T-cell (primary cell): ENCODE results near the gene ACHE. TPM values are rescaled to one million over a fixed set of nuclear protein-coding genes. Genes with fewer than 3 reads are reported as not detected.

Source experiments
- ATAC-seq, 4 experiments: fragments of 200-7000 bp in 3 of 4; fragments of 150-1000 bp in 1 of 4; cut with Tn5 transposase; replicated peaks in 1 of 4; 1 replicate in 3 of 4; 2 replicates in 1 of 4; pipeline ENCODE4 v1.10.0; 2021; ENCODE audit warnings: moderate library complexity in 3 of 4, mild to moderate bottlenecking in 2 of 4, moderate number of reproducible peaks in 1 of 4
- CTCF ChIA-PET, 2 donors: fragments of 300-600 bp; sonication (Branson Sonifier 250); formaldehyde crosslinking; loops; one replicate each; lab custom pipeline; 2022; ENCODE audit warnings: antibody characterized with exemption in 2 of 2; lab: Charles Lee
- POLR2A ChIA-PET, 2 donors: fragments of 300-600 bp; sonication (Branson Sonifier 250); formaldehyde crosslinking; loops; one replicate each; lab custom pipeline; 2022; ENCODE audit warnings: antibody characterized with exemption in 2 of 2; lab: Charles Lee
- DNase-seq, 35 experiments: peaks; one replicate each; pipeline versions ENCODE4 v3.0.0 to v3.0.0-alpha.2; 2013 to 2023
- H3K27ac ChIP-seq: one replicate; pipeline ENCODE4 v1.5.1; 2013; ENCODE audit warnings: low read length
- H3K27me3 ChIP-seq, 2 experiments: replicated peaks in 1 of 2; 1 replicate in 1 of 2; 2 replicates in 1 of 2; pipeline versions ENCODE4 v1.6.1 to v1.7.0; 2013; ENCODE audit warnings: low read length in 1 of 2, mixed read lengths in 1 of 2; ENCODE audit not compliant: control insufficient read depth in 2 of 2, insufficient read depth in 2 of 2; ENCODE audit errors: extremely low read depth in 1 of 2
- H3K36me3 ChIP-seq, 2 donors: 1 replicate in 1 of 2; 2 replicates in 1 of 2; pipeline versions ENCODE4 v1.6.1 to v1.7.0; 2013; ENCODE audit warnings: low read length in 1 of 2; ENCODE audit not compliant: control insufficient read depth in 2 of 2, insufficient read depth in 1 of 2; ENCODE audit errors: extremely low read depth in 1 of 2
- H3K4me1 ChIP-seq, 2 experiments: 1 replicate in 1 of 2; 2 replicates in 1 of 2; pipeline versions ENCODE4 v1.6.1 to v1.7.0; 2013; ENCODE audit warnings: low read length in 2 of 2, mixed read lengths in 1 of 2; ENCODE audit not compliant: insufficient read depth in 2 of 2, control insufficient read depth in 1 of 2; ENCODE audit errors: extremely low read depth in 1 of 2
- H3K4me3 ChIP-seq, 2 donors: 1 replicate in 1 of 2; 2 replicates in 1 of 2; pipeline versions ENCODE4 v1.5.1 to v1.7.0; 2013; ENCODE audit warnings: mild to moderate bottlenecking in 2 of 2, low read length in 1 of 2, moderate library complexity in 1 of 2; ENCODE audit not compliant: control insufficient read depth in 1 of 2; ENCODE audit errors: extremely low read depth in 1 of 2
- H3K9me3 ChIP-seq: 2 replicates; pipeline ENCODE4 v1.7.0; 2013
- H3K27ac Mint-ChIP-seq, 2 donors: one replicate each; pipeline ENCODE4 v1.8.0; 2020 to 2021; ENCODE audit warnings: mild to moderate bottlenecking in 2 of 2, mixed read lengths in 2 of 2
- H3K27me3 Mint-ChIP-seq, 2 donors: one replicate each; pipeline ENCODE4 v1.8.0; 2021 to 2022; ENCODE audit warnings: mixed read lengths in 2 of 2
- H3K36me3 Mint-ChIP-seq: one replicate; pipeline ENCODE4 v1.8.0; 2021; ENCODE audit warnings: mixed read lengths
- H3K4me1 Mint-ChIP-seq, 3 donors: one replicate each; pipeline ENCODE4 v1.8.0; 2020 to 2022; ENCODE audit warnings: mixed read lengths in 3 of 3, mild to moderate bottlenecking in 1 of 3
- H3K4me3 Mint-ChIP-seq, 3 donors: one replicate each; pipeline ENCODE4 v1.8.0; 2020 to 2022; ENCODE audit warnings: mild to moderate bottlenecking in 3 of 3, mixed read lengths in 3 of 3, moderate library complexity in 3 of 3
- H3K9me3 Mint-ChIP-seq, 3 donors: one replicate each; pipeline ENCODE4 v1.8.0; 2020 to 2022; ENCODE audit warnings: mixed read lengths in 3 of 3
- WGBS: methylation state at CpG from one replicate; pipeline ENCODE4 v1.1.5; 2013; ENCODE audit warnings: missing lambda C conversion rate; ENCODE audit not compliant: insufficient coverage; 5-methylcytosine and 5-hydroxymethylcytosine counted together
- total RNA-seq, 35 experiments: library from RNA in 6 of 35; stranded (reverse) in 6 of 35; fragments of 120-200 nt in 1 of 35; gene quantifications; one replicate each; pipeline versions ENCODE4 v1.2.1 to v1.2.4 and lab custom pipeline; 2013 to 2026

ACHE gene
- total RNA-seq, 5 donors from 2014 or later (not counting 1 experiment from before 2014, with no cell fraction given), result 0.13 to 0.84 (median 0.44) TPM

DNA sequence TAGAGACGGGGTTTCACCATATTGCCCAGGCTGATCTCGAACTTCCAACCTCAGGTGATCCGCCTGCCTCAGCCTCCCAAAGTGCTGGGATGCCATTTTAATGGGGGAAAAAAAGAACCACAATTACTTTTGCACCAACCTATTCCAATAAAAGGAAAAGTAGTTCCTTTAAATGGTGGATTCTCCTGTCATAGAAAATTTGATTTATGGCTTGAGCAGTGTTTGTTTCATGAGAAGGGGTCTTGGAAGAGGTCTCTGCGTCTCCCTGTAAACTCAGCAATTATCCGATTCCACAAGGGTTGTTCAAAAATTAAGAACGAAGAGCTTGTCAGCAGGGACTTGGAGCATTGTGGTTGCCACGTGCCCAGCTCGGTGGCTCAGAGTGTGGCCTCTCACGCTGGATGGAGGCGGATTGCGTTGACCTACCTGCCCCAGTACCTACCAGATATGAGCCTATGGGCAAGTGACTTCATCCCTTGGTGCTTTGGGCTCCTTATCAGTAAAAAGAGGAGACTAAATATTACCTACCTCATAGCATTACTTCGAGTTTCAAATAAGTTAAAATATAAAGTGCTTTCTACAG is 31.3 kb downstream of the ACHE start:
- ChIA-PET POLR2A (interaction anchor here in 1 of 2 donors (0.7 kb wide), 1 partner anchor 384 kb away, joined by 7 read pairs; no protein-coding TSS in a partner anchor), CTCF (no interaction called here)
- Histone ChIP-seq H3K36me3 (peaks cover 19 to 48% of the 10 kb centered on the region in 2 donors), H3K27me3 (no peaks in the 10 kb centered on the region), H3K4me1 (peaks cover 5 to 22% of the 10 kb centered on the region in 2 experiments), H3K9me3 (no peaks in the 10 kb centered on the region), H3K4me3 (no peak overlapping the region), H3K27ac (no peak overlapping the region)
- Mint-ChIP-seq H3K4me1 (peaks cover 16 to 20% (median 17%) of the 10 kb centered on the region in 3 donors), H3K36me3 (peaks cover 35% of the 10 kb centered on the region), H3K27me3 (no peaks in the 10 kb centered on the region), H3K9me3 (no peaks in the 10 kb centered on the region), H3K27ac (no peak overlapping the region), H3K4me3 (no peak overlapping the region)
- ATAC-seq (no peak), DNase-seq (no peak)
- 92% methylated on average over 6 of the region's 12 CpGs for WGBS

DNA sequence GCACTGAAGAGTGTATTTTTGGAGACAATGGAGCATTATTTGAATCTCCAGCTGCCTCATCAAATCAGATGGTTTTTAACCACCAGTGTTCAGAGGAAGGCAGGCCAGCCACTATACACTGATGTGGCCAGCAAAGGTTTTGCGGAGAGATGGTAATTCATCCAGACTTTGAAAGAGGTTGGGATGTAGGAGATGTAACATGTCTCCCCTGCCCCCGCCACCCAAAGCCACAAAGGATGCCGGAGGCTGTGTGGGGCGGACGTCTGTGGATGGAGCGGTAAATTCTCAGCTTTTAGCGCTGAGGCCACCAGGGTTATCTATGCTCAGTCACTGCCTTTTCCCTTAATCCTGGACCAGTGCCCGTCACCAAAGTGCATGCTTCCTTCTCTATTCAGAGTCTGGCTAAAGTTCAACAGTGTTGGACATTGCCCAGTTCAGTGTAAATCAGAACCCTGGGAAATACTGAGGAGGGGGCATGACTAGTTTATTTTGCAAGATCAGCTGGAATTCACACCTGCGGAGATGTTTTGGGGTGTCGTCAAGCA is 32.2 kb downstream of the ACHE start:
- Histone ChIP-seq H3K4me1 (peaks cover 5 to 22% of the 10 kb centered on the region in 2 experiments), H3K27ac (no peak overlapping the region), H3K9me3 (no peaks in the 10 kb centered on the region), H3K36me3 (peaks cover 19 to 55% of the 10 kb centered on the region in 2 donors), H3K4me3 (no peak overlapping the region), H3K27me3 (no peaks in the 10 kb centered on the region)
- Mint-ChIP-seq H3K4me1 (peaks cover 16 to 20% (median 17%) of the 10 kb centered on the region in 3 donors), H3K9me3 (no peaks in the 10 kb centered on the region), H3K27ac (peak overlapping the region in 1 of 2 donors; percentile 16), H3K36me3 (peaks cover 35% of the 10 kb centered on the region), H3K4me3 (no peak overlapping the region), H3K27me3 (no peaks in the 10 kb centered on the region)
- ATAC-seq (no peak), DNase-seq (no peak)
- ChIA-PET CTCF (no interaction called here), POLR2A (no interaction called here)
- WGBS, result 82% methylated on average over 9 of the region's 10 CpGs

DNA sequence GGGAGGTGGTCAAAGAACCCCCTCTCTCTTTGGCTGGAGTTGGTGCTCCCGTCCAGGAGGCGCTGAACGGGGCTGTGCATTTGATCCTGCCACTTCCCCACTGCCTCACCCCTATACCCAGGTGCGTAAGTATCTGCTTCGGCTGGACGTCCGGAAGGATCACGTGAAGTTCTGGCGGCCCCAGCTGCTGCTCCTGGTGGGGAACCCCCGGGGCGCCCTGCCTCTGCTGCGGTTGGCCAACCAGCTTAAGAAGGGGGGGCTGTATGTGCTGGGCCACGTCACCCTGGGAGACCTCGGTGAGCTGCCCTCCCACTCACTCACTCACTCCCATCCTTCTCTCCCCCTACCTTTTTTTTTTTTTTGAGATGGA is 34.1 kb downstream of the ACHE start:
- Histone ChIP-seq H3K4me3 (no peak overlapping the region), H3K27me3 (no peaks in the 10 kb centered on the region), H3K27ac (no peak overlapping the region), H3K36me3 (peaks cover 19 to 55% of the 10 kb centered on the region in 2 donors), H3K4me1 (peaks cover 1 to 10% of the 10 kb centered on the region in 2 experiments), H3K9me3 (no peaks in the 10 kb centered on the region)
- WGBS, result 100% methylated on average over 5 of the region's 14 CpGs
- no peaks in the 10 kb centered on the region for H3K27me3 Mint-ChIP-seq
- peaks cover 42% of the 10 kb centered on the region for H3K36me3 Mint-ChIP-seq
- no peak overlapping the region for H3K27ac Mint-ChIP-seq
- H3K4me3 Mint-ChIP-seq, result no peak overlapping the region
- ChIA-PET POLR2A (no interaction called here), CTCF (interaction anchor here in 1 of 2 donors (0.6 kb wide), 1 partner anchor 414 kb away, joined by 3 read pairs; no protein-coding TSS in a partner anchor)
- no peaks in the 10 kb centered on the region for H3K9me3 Mint-ChIP-seq
- H3K4me1 Mint-ChIP-seq, result peaks cover 2 to 12% (median 5%) of the 10 kb centered on the region in 3 donors
- ATAC-seq, result no peak
- no peak for DNase-seq

DNA sequence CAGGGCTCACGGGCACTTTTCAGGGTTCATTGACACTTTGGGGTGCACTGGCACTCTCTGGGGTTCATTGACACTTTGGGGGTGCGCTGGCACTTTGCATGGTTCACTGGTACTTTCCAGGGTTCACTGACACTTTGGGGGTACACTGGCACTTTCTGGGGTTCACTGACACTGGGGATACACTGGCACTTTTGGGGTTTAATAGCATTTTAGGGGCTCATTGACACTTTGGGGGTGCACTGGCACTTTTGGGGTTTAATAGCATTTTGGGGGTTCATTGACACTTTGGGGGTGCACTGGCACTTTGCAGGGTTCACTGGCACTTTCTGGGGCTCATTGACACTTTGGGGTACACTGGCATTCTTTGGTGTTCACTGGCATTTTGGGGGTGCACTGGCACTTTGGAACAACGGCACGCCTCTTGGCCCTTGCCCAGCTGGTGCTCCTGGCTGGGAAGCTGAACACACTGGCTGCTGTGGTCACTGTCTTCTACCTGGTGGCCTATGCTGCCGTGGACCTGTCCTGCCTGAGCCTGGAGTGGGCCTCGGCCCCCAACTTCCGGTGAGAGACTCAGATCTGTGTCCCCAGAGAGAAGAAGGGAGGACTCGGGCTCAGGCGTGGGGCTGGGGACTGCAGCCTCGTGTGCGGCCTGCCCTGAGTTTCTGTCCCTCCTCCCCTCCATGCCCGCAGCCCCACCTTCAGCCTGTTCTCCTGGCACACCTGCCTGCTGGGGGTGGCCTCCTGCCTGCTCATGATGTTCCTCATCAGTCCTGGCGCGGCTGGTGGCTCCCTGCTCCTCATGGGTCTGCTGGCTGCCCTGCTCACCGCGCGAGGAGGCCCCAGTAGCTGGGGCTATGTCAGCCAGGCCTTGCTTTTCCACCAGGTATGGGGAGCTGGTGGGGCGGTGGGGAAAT is 34.7 kb downstream of the ACHE start:
- Histone ChIP-seq H3K36me3 (peaks cover 19 to 55% of the 10 kb centered on the region in 2 donors), H3K27me3 (no peaks in the 10 kb centered on the region), H3K4me1 (peaks cover 0 to 4% of the 10 kb centered on the region in 2 experiments), H3K4me3 (no peak overlapping the region), H3K9me3 (no peaks in the 10 kb centered on the region), H3K27ac (no peak overlapping the region)
- Mint-ChIP-seq H3K36me3 (peaks cover 42% of the 10 kb centered on the region), H3K4me1 (peaks cover 0 to 11% (median 2%) of the 10 kb centered on the region in 3 donors), H3K27ac (no peak overlapping the region), H3K9me3 (no peaks in the 10 kb centered on the region), H3K4me3 (no peak overlapping the region), H3K27me3 (no peaks in the 10 kb centered on the region)
- CTCF ChIA-PET, result no interaction called here
- 99% methylated on average over 8 of the region's 18 CpGs for WGBS
- DNase-seq (no peak), ATAC-seq (no peak)
- POLR2A ChIA-PET, result no interaction called here

DNA sequence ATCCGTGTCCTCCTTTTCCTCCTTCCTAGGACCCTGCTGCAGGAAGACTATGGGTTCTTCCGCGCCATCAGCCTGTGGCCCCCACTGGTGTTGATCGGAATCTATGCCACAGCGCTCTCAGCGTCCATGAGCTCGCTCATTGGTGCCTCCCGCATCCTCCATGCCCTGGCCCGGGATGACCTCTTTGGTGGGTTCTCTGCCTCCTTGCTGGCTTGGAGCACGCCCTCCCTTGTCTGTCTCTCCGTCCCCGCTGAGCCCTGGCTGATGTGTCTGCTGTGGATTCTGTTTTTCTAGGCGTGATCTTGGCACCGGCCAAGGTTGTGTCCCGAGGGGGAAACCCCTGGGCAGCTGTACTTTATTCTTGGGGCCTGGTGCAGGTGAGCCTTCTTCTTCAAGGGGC is 35.8 kb downstream of the ACHE start:
- H3K4me1 Mint-ChIP-seq, result peaks cover 5 to 11% (median 7%) of the 10 kb centered on the region in 3 donors
- H3K27me3 ChIP-seq, result no peaks in the 10 kb centered on the region
- CTCF ChIA-PET, result no interaction called here
- no peaks in the 10 kb centered on the region for H3K9me3 Mint-ChIP-seq
- H3K27ac Mint-ChIP-seq, result no peak overlapping the region
- peaks cover 44% of the 10 kb centered on the region for H3K36me3 Mint-ChIP-seq
- no peaks in the 10 kb centered on the region for H3K9me3 ChIP-seq
- no peak for DNase-seq
- POLR2A ChIA-PET, result no interaction called here
- 92% methylated on average over 12 of the region's 15 CpGs for WGBS
- H3K36me3 ChIP-seq, result peaks cover 17 to 55% of the 10 kb centered on the region in 2 donors
- no peak overlapping the region for H3K4me3 ChIP-seq
- no peaks in the 10 kb centered on the region for H3K27me3 Mint-ChIP-seq
- H3K27ac ChIP-seq, result no peak overlapping the region
- no peaks in the 10 kb centered on the region for H3K4me1 ChIP-seq
- no peak overlapping the region for H3K4me3 Mint-ChIP-seq
- no peak for ATAC-seq

DNA sequence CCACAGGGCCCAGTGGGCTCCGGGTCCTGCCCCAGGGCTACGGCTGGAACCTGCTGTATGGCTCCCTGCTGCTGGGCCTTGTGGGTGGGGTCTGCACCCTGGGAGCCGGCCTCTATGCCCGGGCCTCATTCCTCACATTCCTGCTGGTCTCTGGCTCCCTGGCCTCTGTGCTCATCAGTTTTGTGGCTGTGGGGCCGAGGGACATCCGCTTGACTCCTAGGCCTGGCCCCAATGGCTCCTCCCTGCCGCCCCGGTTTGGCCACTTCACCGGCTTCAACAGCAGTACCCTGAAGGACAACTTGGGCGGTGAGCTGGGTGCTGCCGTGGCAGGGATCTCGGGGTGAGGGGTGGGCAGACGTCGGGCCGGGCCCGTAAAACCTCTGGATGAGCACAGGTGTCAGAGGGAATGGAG is 38.8 kb downstream of the ACHE start:
- H3K36me3 ChIP-seq, result peaks cover 11 to 42% of the 10 kb centered on the region in 2 donors
- ATAC-seq (no peak), DNase-seq (no peak)
- POLR2A ChIA-PET, result no interaction called here
- no peaks in the 10 kb centered on the region for H3K27me3 ChIP-seq
- H3K27ac Mint-ChIP-seq, result no peak overlapping the region
- no peak overlapping the region for H3K4me3 ChIP-seq
- CTCF ChIA-PET, result no interaction called here
- H3K4me1 ChIP-seq, result peaks cover under 1 to 20% of the 10 kb centered on the region in 2 experiments
- no peak overlapping the region for H3K27ac ChIP-seq
- H3K4me3 Mint-ChIP-seq, result no peak overlapping the region
- WGBS, result 97% methylated on average over 14 of the region's 16 CpGs
- H3K9me3 Mint-ChIP-seq, result no peaks in the 10 kb centered on the region
- H3K36me3 Mint-ChIP-seq, result peaks cover 28% of the 10 kb centered on the region
- H3K9me3 ChIP-seq, result no peaks in the 10 kb centered on the region
- peaks cover 15 to 29% (median 15%) of the 10 kb centered on the region in 3 donors for H3K4me1 Mint-ChIP-seq
- H3K27me3 Mint-ChIP-seq, result no peaks in the 10 kb centered on the region
